Prostate gland (tissue), 2 donors: ENCODE results near the gene LRRC32. TPM values are rescaled to one million over a fixed set of nuclear protein-coding genes. Genes with fewer than 3 reads are reported as not detected.
"Not testable (repeated sequence)": the region's sequence is repeated elsewhere in the genome, so short reads cannot be mapped to it uniquely, and the experiment has no call there.

ENCODE experiments used
- DNase-seq: peaks from one replicate; pipeline ENCODE4 v3.0.0-alpha.2; 2019; ENCODE audit warnings: low spot score
- H3K27ac ChIP-seq, 2 donors: fragments of 200-600 bp; sonication (generic); 2 replicates each; pipeline ENCODE4 v1.5.1; 2017 to 2019
- H3K27me3 ChIP-seq: fragments of 200-600 bp; sonication (generic); replicated peaks from 2 replicates; pipeline ENCODE4 v1.5.1; 2019; ENCODE audit not compliant: insufficient read depth
- H3K36me3 ChIP-seq, 2 donors: fragments of 200-600 bp; sonication (generic); 1 replicate in 1 of 2; 2 replicates in 1 of 2; pipeline versions ENCODE4 v1.5.1 to v1.8.1; 2017 to 2019
- H3K4me1 ChIP-seq: fragments of 200-600 bp; sonication (generic); replicated peaks from 2 replicates; pipeline ENCODE4 v1.5.1; 2019
- H3K4me3 ChIP-seq, 2 donors: fragments of 200-600 bp; sonication (generic); 2 replicates each; pipeline ENCODE4 v1.5.1; 2017 to 2019
- H3K9me3 ChIP-seq: fragments of 200-600 bp; sonication (generic); 2 replicates; pipeline ENCODE4 v1.5.1; 2017
- POLR2A ChIP-seq: fragments of 450-650 bp; IDR thresholded peaks from one replicate; pipeline ENCODE4 v1.6.1; 2016; ENCODE audit warnings: antibody characterized with exemption, mild to moderate bottlenecking
- POLR2AphosphoS5 ChIP-seq: sonication (generic); formaldehyde crosslinking; IDR thresholded peaks from one replicate; pipeline ENCODE4 v1.6.1; 2017; ENCODE audit warnings: antibody characterized with exemption
- WGBS: methylation state at CpG from one replicate; pipeline ENCODE4 v1.1.5; 2018; 5-methylcytosine and 5-hydroxymethylcytosine counted together
- intact Hi-C: fragments of 100-400 bp; cut with DNase I; formaldehyde crosslinking; loops from one replicate; pipeline ENCODE4 v1.14.2; 2022
- total RNA-seq, 2 donors: library from RNA; depleted of rRNA; stranded (reverse); fragments of >200 nt; gene quantifications; one replicate each; pipeline ENCODE4 v1.1.0, GENCODE V29; 2016
- TF ChIP-seq, protein P1 (sequence below), 4 experiments: fragments of 200-600 bp in 2 of 4; fragments of 450-650 bp in 2 of 4; sonication (generic) in 2 of 4; IDR thresholded peaks; 1 replicate in 3 of 4; 2 replicates in 1 of 4; pipeline ENCODE4 v1.5.1; 2016 to 2019; ENCODE audit warnings: antibody characterized with exemption in 4 of 4, mild to moderate bottlenecking in 2 of 4, moderate library complexity in 2 of 4

Gene LRRC32
- total RNA-seq, 2 donors from 2014 or later: 16.2 to 37.3 TPM

GRCh38 chr11:76612226-76612625, 58.3 kb downstream of the LRRC32 start:
- H3K27me3 ChIP-seq: no peaks in the 10 kb centered on the region
- H3K36me3 ChIP-seq: no peaks in the 10 kb centered on the region
- no peaks in the 10 kb centered on the region for H3K9me3 ChIP-seq
- TF ChIP-seq POLR2A (no peak), POLR2AphosphoS5 (no peak)
- TF ChIP-seq, protein P1, sequence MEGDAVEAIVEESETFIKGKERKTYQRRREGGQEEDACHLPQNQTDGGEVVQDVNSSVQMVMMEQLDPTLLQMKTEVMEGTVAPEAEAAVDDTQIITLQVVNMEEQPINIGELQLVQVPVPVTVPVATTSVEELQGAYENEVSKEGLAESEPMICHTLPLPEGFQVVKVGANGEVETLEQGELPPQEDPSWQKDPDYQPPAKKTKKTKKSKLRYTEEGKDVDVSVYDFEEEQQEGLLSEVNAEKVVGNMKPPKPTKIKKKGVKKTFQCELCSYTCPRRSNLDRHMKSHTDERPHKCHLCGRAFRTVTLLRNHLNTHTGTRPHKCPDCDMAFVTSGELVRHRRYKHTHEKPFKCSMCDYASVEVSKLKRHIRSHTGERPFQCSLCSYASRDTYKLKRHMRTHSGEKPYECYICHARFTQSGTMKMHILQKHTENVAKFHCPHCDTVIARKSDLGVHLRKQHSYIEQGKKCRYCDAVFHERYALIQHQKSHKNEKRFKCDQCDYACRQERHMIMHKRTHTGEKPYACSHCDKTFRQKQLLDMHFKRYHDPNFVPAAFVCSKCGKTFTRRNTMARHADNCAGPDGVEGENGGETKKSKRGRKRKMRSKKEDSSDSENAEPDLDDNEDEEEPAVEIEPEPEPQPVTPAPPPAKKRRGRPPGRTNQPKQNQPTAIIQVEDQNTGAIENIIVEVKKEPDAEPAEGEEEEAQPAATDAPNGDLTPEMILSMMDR (IDR thresholded peaks at IDR 0.05): no peak
- H3K4me3 ChIP-seq: no peak overlapping the region
- intact Hi-C loops: no loop called here
- WGBS: 90% methylated on average over 4 of the region's 4 CpGs
- no peak for DNase-seq
- no peaks in the 10 kb centered on the region for H3K4me1 ChIP-seq
- H3K27ac ChIP-seq: no peak overlapping the region

GRCh38 chr11:76610871-76611475, 59.6 kb downstream of the LRRC32 start:
- Histone ChIP-seq H3K36me3 (no peaks in the 10 kb centered on the region), H3K9me3 (no peaks in the 10 kb centered on the region), H3K27ac (no peak overlapping the region), H3K4me3 (no peak overlapping the region), H3K27me3 (no peaks in the 10 kb centered on the region), H3K4me1 (no peaks in the 10 kb centered on the region)
- no peak for TF ChIP-seq POLR2AphosphoS5
- no peak for TF ChIP-seq POLR2A
- TF ChIP-seq, protein P1 (IDR thresholded peaks at IDR 0.05): no peak
- 43% methylated on average over 8 of the region's 8 CpGs for WGBS
- no peak for DNase-seq
- intact Hi-C loops: no loop called here

DNA sequence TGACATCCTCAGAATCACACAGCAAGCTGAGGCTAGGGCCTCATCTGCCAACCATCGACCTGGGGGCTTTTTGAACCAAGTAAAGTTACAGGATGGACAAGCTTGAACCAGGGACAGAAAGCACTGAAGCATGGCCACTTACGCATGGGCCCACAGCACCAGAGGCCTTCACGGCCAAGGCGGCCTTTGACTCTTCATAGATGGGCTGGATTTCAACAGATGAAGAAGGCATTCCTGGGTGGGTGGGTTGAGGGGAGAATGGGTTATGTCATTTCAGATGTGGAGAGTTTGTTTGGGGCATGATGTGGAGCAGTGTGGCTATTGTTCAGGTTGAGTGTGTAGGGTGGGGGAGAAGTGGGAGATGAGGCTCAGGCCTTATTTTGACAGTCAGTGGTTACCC, 60.2 kb downstream of the LRRC32 start:
- Histone ChIP-seq H3K27me3 (no peaks in the 10 kb centered on the region), H3K4me3 (no peak overlapping the region), H3K36me3 (no peaks in the 10 kb centered on the region), H3K9me3 (no peaks in the 10 kb centered on the region), H3K4me1 (no peaks in the 10 kb centered on the region), H3K27ac (no peak overlapping the region)
- WGBS: 94% methylated on average over 4 of the region's 4 CpGs
- TF ChIP-seq, protein P1 (IDR thresholded peaks at IDR 0.05): no peak
- TF ChIP-seq POLR2A (no peak), POLR2AphosphoS5 (no peak)
- intact Hi-C loops: no loop called here
- no peak for DNase-seq

DNA sequence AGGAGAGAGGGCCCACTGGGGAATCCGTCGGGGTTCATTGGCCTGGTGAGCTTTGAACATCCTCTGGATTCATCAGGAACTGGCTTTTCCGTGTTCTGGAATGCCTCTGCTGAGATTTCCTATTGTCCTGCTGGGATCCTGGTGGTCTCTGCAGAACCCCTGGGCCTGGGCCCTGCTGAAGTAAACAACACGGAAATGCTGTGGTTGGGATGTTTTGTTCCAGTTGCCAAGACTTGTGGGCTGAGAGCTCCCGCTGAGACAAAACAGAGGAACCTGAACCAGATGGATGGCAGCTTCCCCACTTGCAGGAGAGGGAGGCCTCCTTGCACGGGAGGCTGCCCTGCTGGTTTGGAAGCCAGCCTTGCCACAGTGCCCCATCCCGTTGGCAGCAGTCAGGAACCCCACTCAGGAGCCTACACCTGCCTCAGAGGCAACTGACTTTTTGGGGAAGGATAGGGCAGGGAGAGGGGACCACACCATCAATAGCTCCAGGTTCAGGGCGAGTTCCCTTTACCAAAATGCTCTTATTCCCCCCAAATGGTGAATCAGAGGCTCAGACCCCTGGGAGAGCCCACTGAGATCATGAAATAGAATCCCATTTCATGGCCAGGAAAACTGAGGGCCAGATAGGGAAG, 60.7 kb downstream of the LRRC32 start:
- no peak for TF ChIP-seq POLR2A
- TF ChIP-seq, protein P1 (IDR thresholded peaks at IDR 0.05): no peak
- no peak for TF ChIP-seq POLR2AphosphoS5
- no peak overlapping the region for H3K27ac ChIP-seq
- no peaks in the 10 kb centered on the region for H3K36me3 ChIP-seq
- no peak for DNase-seq
- H3K9me3 ChIP-seq: no peaks in the 10 kb centered on the region
- no peaks in the 10 kb centered on the region for H3K27me3 ChIP-seq
- H3K4me3 ChIP-seq: no peak overlapping the region
- WGBS: 64% methylated on average over 8 of the region's 8 CpGs
- H3K4me1 ChIP-seq: no peaks in the 10 kb centered on the region
- intact Hi-C loops: no loop called here

DNA sequence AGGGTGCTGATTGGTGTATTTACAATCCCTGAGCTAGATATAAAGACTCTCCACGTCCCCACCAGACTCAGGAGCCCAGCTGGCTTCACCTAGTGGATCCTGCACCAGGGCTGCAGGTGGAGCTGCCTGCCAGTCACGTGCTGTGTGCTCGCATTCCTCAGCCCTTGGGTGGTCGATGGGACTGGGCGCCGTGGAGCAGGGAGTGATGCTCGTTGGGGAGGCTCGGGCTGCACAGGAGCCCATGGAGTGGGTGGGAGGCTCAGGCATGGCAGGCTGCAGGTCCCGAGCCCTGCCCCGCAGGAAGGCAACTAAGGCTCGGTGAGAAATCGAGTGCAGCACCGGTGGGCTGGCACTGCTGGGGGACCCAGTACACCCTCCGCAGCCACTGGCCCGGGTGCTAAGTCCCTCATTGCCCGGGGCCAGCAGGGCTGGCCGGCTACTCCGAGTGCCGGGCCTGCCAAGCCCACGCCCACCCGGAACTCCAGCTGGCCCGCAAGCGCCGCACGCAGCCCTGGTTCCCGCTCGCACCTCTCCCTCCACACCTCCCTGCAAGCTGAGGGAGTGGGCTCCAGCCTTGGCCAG, 61.6 kb downstream of the LRRC32 start:
- 98% methylated on average over 16 of the region's 27 CpGs for WGBS
- H3K9me3 ChIP-seq, H3K4me1 ChIP-seq, H3K27me3 ChIP-seq, intact Hi-C loops, H3K4me3 ChIP-seq, H3K27ac ChIP-seq, DNase-seq, H3K36me3 ChIP-seq: not testable (repeated sequence)

- H3K36me3 ChIP-seq, H3K9me3 ChIP-seq, intact Hi-C loops, H3K4me3 ChIP-seq, H3K27me3 ChIP-seq, H3K4me1 ChIP-seq, DNase-seq, H3K27ac ChIP-seq: not testable (repeated sequence)
- WGBS: 96% methylated on average over 11 of the region's 11 CpGs
Observed at GRCh38 chr11:76608228-76608627, 62.3 kb downstream of the LRRC32 start.
